A673 (cell line): ENCODE data around the gene PRSS8. TPM values are rescaled to one million over a fixed set of nuclear protein-coding genes. Genes with fewer than 3 reads are reported as not detected.

ENCODE experiments used
- BruUV-seq: library from RNA; stranded (reverse); fragments of 400-500 nt; replicated peaks from 2 replicates; lab custom pipeline; 2021; lab: Mats Ljungman, UMichigan
- CTCF ChIA-PET: fragments of 300-600 bp; sonication (Branson Sonifier 250); formaldehyde crosslinking; loops from one replicate; lab custom pipeline; 2022; ENCODE audit warnings: antibody characterized with exemption; lab: Charles Lee
- POLR2A ChIA-PET: fragments of 300-600 bp; sonication (Branson Sonifier 250); formaldehyde crosslinking; loops from one replicate; lab custom pipeline; 2022; ENCODE audit warnings: antibody characterized with exemption; ENCODE audit not compliant: low non-redundant PET; lab: Charles Lee
- DNase-seq: peaks from one replicate; pipeline ENCODE4 v3.0.0-alpha.2; 2015; ENCODE audit warnings: low spot score
- H3K27ac ChIP-seq: fragments of 200-600 bp; sonication (generic); 2 replicates; pipeline ENCODE4 v1.5.1; 2016; ENCODE audit warnings: mixed run types, low read depth, mild to moderate bottlenecking, mixed read lengths, antibody characterized with exemption, low read length; ENCODE audit not compliant: poor library complexity, severe bottlenecking
- H3K27me3 ChIP-seq: fragments of 200-600 bp; sonication (generic); replicated peaks from 2 replicates; pipeline ENCODE4 v1.6.1; 2017; ENCODE audit warnings: mixed run types, low read depth, mild to moderate bottlenecking, mixed read lengths, antibody characterized with exemption, low read length; ENCODE audit not compliant: insufficient read depth, poor library complexity
- H3K36me3 ChIP-seq: fragments of 200-600 bp; sonication (generic); 2 replicates; pipeline ENCODE4 v1.6.1; 2016; ENCODE audit warnings: mixed run types, mild to moderate bottlenecking, mixed read lengths, antibody characterized with exemption, low read length; ENCODE audit not compliant: insufficient read depth, poor library complexity, severe bottlenecking
- H3K4me1 ChIP-seq: fragments of 200-600 bp; sonication (generic); 2 replicates; pipeline ENCODE4 v1.6.1; 2017; ENCODE audit warnings: mixed run types, mild to moderate bottlenecking, mixed read lengths, antibody characterized with exemption, low read length; ENCODE audit not compliant: insufficient read depth, poor library complexity, severe bottlenecking
- H3K4me3 ChIP-seq: fragments of 200-600 bp; sonication (generic); 2 replicates; pipeline ENCODE4 v1.5.1; 2016; ENCODE audit warnings: low read depth, mixed run types, mild to moderate bottlenecking, mixed read lengths, low read length; ENCODE audit not compliant: poor library complexity, severe bottlenecking
- H3K9me3 ChIP-seq: fragments of 200-600 bp; sonication (generic); 2 replicates; pipeline ENCODE4 v1.6.1; 2016; ENCODE audit warnings: mixed run types, low read depth, mild to moderate bottlenecking, mixed read lengths, antibody characterized with exemption, low read length; ENCODE audit not compliant: poor library complexity, severe bottlenecking
- EZH2 ChIP-seq: fragments of 200-600 bp; sonication (generic); IDR thresholded peaks from 2 replicates; pipeline ENCODE4 v1.6.1; 2017; ENCODE audit warnings: borderline replicate concordance, low read depth, mild to moderate bottlenecking, mixed read lengths, antibody characterized with exemption, low read length; ENCODE audit not compliant: poor library complexity, severe bottlenecking
- intact Hi-C: fragments of 100-400 bp; cut with micrococcal nuclease; formaldehyde crosslinking; loops from one replicate; pipeline ENCODE4 v1.10.0; 2022; ENCODE audit not compliant: unreplicated experiment
- total RNA-seq: library from RNA; stranded (reverse); gene quantifications from 2 replicates; pipeline ENCODE4 v1.2.3, GENCODE V29; 2021
- TF ChIP-seq, protein P1 (sequence below): fragments of 300-800, 200-600 bp; sonication (generic); conservative IDR thresholded peaks from 2 replicates; pipeline ENCODE4 v1.5.1; 2017; ENCODE audit warnings: low read depth, mild to moderate bottlenecking, antibody characterized with exemption, low read length, moderate library complexity, mixed read lengths

Gene PRSS8
- total RNA-seq, 1 experiment from 2014 or later = not detected

DNA sequence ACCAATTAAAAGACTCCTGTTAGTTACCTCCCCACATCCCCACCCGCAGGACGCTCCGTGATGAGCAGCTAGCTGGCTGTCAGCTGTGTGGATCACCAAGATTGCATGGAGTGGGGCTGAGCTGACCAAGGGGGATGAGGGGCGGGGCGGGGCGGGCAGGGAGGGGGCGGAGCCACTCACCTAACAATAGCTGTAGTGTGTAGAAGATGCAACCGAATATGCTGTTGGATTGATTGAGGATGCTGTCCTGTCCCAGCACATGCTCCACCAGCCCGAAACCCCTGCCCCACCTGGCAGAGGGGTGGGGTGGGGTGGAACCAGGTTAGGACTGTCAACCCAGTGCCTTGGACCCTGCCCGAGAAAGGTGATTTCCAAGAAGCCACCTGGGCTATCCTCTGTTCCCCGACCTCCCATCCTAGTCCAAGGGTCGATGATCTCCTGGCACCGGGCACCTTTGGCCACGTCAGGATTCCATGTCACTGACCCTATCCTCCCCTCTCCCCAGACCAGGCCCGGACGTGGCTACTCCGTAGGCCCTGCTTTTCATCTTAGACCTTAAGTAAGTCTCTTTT is 42.3 kb downstream of the PRSS8 start:
- H3K4me3 ChIP-seq = peak overlapping the region; percentile 73
- peak; percentile 49 for DNase-seq
- TF ChIP-seq EZH2 = no peak
- TF ChIP-seq, protein P1, sequence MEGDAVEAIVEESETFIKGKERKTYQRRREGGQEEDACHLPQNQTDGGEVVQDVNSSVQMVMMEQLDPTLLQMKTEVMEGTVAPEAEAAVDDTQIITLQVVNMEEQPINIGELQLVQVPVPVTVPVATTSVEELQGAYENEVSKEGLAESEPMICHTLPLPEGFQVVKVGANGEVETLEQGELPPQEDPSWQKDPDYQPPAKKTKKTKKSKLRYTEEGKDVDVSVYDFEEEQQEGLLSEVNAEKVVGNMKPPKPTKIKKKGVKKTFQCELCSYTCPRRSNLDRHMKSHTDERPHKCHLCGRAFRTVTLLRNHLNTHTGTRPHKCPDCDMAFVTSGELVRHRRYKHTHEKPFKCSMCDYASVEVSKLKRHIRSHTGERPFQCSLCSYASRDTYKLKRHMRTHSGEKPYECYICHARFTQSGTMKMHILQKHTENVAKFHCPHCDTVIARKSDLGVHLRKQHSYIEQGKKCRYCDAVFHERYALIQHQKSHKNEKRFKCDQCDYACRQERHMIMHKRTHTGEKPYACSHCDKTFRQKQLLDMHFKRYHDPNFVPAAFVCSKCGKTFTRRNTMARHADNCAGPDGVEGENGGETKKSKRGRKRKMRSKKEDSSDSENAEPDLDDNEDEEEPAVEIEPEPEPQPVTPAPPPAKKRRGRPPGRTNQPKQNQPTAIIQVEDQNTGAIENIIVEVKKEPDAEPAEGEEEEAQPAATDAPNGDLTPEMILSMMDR = no peak
- H3K36me3 ChIP-seq = peaks cover 4% of the 10 kb centered on the region
- H3K27ac ChIP-seq = no peak overlapping the region
- BruUV-seq = no TSS peak
- intact Hi-C loops = loop anchor here (10.0 kb wide), 1 partner anchor 138 kb away; the partner anchor contains the start of gene SETD1A
- H3K9me3 ChIP-seq = no peaks in the 10 kb centered on the region
- POLR2A ChIA-PET = interaction anchor here (0.6 kb wide), 1 partner anchor 27 kb away, joined by 5 read pairs; no protein-coding TSS in a partner anchor
- no peaks in the 10 kb centered on the region for H3K27me3 ChIP-seq
- CTCF ChIA-PET = no interaction called here
- peaks cover 3% of the 10 kb centered on the region for H3K4me1 ChIP-seq

DNA sequence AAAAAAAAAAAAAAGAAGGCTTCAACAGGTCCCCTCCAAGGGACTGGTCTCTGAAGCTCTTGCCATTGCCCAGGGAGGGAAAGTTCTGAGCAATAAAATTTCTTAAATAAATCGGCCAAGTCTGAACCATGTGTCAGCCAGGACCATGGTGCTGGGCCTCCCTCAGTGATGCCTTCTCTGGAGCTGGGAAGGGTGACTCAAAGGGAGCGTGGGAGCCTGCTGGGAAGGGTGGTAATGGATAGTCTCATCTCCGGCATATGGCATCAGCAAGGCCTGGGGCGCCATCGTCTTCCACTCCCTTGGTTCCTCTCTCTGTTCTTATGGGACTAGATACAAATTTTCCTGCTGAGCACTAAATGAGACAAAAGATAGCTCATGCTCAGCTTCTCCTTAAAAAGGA is 43.2 kb downstream of the PRSS8 start:
- Histone ChIP-seq H3K4me1 (peaks cover 3% of the 10 kb centered on the region), H3K27me3 (no peaks in the 10 kb centered on the region), H3K9me3 (no peaks in the 10 kb centered on the region), H3K4me3 (no peak overlapping the region), H3K27ac (no peak overlapping the region), H3K36me3 (peaks cover 4% of the 10 kb centered on the region)
- DNase-seq = no peak
- BruUV-seq = no TSS peak
- no peak for TF ChIP-seq EZH2
- TF ChIP-seq, protein P1 = no peak
- CTCF ChIA-PET = no interaction called here
- intact Hi-C loops = loop anchor here (10.0 kb wide), 1 partner anchor 138 kb away; the partner anchor contains the start of gene SETD1A
- POLR2A ChIA-PET = interaction anchor here (0.6 kb wide), 1 partner anchor 108 kb away, joined by 3 read pairs; no protein-coding TSS in a partner anchor

DNA sequence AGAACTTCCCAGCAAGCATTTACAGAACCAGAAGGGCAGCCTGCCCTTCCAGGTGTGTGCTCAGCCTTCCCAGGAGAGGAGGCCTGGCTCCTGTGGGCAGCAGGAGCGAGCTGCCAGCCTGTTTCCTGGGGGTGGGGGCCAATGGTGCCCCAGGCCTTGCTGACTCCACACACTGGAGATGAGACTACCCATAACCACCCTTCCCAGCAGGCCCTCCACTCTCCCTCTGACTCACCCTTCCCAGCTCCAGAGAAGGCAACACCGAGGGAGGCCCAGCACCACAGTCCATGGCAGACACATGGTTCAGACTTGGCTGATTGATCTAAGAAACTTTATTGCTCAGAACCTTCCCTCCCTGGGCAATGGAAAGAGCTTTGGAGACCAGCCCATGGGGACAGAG is 45.0 kb downstream of the PRSS8 start:
- peaks cover 3% of the 10 kb centered on the region for H3K4me1 ChIP-seq
- no peak overlapping the region for H3K27ac ChIP-seq
- ChIA-PET POLR2A (no interaction called here), CTCF (no interaction called here)
- peaks cover 9% of the 10 kb centered on the region for H3K36me3 ChIP-seq
- H3K4me3 ChIP-seq = no peak overlapping the region
- H3K9me3 ChIP-seq = no peaks in the 10 kb centered on the region
- no peak for DNase-seq
- H3K27me3 ChIP-seq = no peaks in the 10 kb centered on the region
- TF ChIP-seq EZH2 = no peak
- TF ChIP-seq, protein P1 = no peak
- intact Hi-C loops = loop anchor here (10.0 kb wide), 1 partner anchor 136 kb away; the partner anchor contains the start of gene SETD1A
- BruUV-seq = no TSS peak
